Nephron progenitor cell (in vitro differentiated cells): ENCODE results near the gene SWSAP1.
"Not testable (repeated sequence)": the region's sequence is repeated elsewhere in the genome, so short reads cannot be mapped to it uniquely, and the experiment has no call there.

Experiments used
- DNase-seq: peaks from one replicate; pipeline ENCODE4 v3.0.0; 2021
- H3K27ac Mint-ChIP-seq: 2 replicates; pipeline ENCODE4 v1.8.0; 2021; ENCODE audit warnings: mild to moderate bottlenecking, moderate library complexity, mixed read lengths
- H3K27me3 Mint-ChIP-seq: 2 replicates; pipeline ENCODE4 v1.8.0; 2021; ENCODE audit warnings: mild to moderate bottlenecking, low read depth, mixed read lengths; ENCODE audit not compliant: poor library complexity
- H3K36me3 Mint-ChIP-seq: 2 replicates; pipeline ENCODE4 v1.8.0; 2021; ENCODE audit warnings: low read depth, mixed read lengths
- H3K4me1 Mint-ChIP-seq: 2 replicates; pipeline ENCODE4 v1.8.0; 2021; ENCODE audit warnings: mixed read lengths
- H3K4me3 Mint-ChIP-seq: 2 replicates; pipeline ENCODE4 v1.8.0; 2021; ENCODE audit warnings: mild to moderate bottlenecking, moderate library complexity, mixed read lengths
- H3K9me3 Mint-ChIP-seq: 2 replicates; pipeline ENCODE4 v1.8.0; 2021; ENCODE audit warnings: mild to moderate bottlenecking, moderate library complexity, mixed read lengths
- CTCF ChIP-seq: fragments of 200-600 bp; sonication (generic); IDR thresholded peaks from 2 replicates; pipeline ENCODE4 v1.5.0; 2021; ENCODE audit warnings: antibody characterized with exemption

SWSAP1 gene

GRCh38 chr19:11339254-11340098 lies 35.0 kb upstream of the SWSAP1 start, which contains the start of gene RAB3D:
RAB3D (minus strand) TSS chr19:11339657; CDS start chr19:11337399, 2,258 bp downstream.
- TF ChIP-seq CTCF = no peak
- peak; percentile 98 for DNase-seq
- Mint-ChIP-seq H3K27me3 (peaks cover 4% of the 10 kb centered on the region), H3K36me3 (peaks cover 40% of the 10 kb centered on the region), H3K27ac (no peak within 1 kb of the TSS), H3K4me3 (peak within 1 kb of the TSS; percentile 82), H3K4me1 (peaks cover 9% of the 10 kb centered on the region), H3K9me3 (no peaks in the 10 kb centered on the region)

GRCh38 chr19:11340099-11340467 lies 34.4 kb upstream of the SWSAP1 start:
- not testable (repeated sequence) for H3K9me3 Mint-ChIP-seq

GRCh38 chr19:11342429-11342828 lies 32.0 kb upstream of the SWSAP1 start:
- no peak for TF ChIP-seq CTCF
- peaks cover 6% of the 10 kb centered on the region for H3K27me3 Mint-ChIP-seq
- peaks cover 36% of the 10 kb centered on the region for H3K4me1 Mint-ChIP-seq
- no peak for DNase-seq
- no peaks in the 10 kb centered on the region for H3K9me3 Mint-ChIP-seq
- H3K27ac Mint-ChIP-seq = no peak overlapping the region
- no peak overlapping the region for H3K4me3 Mint-ChIP-seq
- H3K36me3 Mint-ChIP-seq = peaks cover 15% of the 10 kb centered on the region

More at GRCh38 chr19:11340099-11340467, 34.4 kb upstream of the SWSAP1 start:
- H3K4me1 Mint-ChIP-seq = peaks cover 13% of the 10 kb centered on the region
- H3K36me3 Mint-ChIP-seq = peaks cover 34% of the 10 kb centered on the region
- not testable (repeated sequence) for H3K27ac Mint-ChIP-seq, DNase-seq, H3K27me3 Mint-ChIP-seq
- peak overlapping the region; percentile 82 for H3K4me3 Mint-ChIP-seq

- DNase-seq = no peak
- peaks cover 9% of the 10 kb centered on the region for H3K9me3 Mint-ChIP-seq
These were observed 29.2 kb upstream of the SWSAP1 start for GRCh38 chr19:11345122-11345803.

GRCh38 chr19:11346104-11346940 lies 28.1 kb upstream of the SWSAP1 start, which contains the start of the genes CCDC159 and TMEM205:
CCDC159 (plus strand) TSS chr19:11346519; CDS start chr19:11346607, 88 bp downstream.
TMEM205 (minus strand) TSS chr19:11346268; CDS start chr19:11345619, 649 bp downstream.
- Mint-ChIP-seq H3K9me3 (peaks cover 9% of the 10 kb centered on the region), H3K36me3 (peaks cover 19% of the 10 kb centered on the region), H3K27me3 (peaks cover 4% of the 10 kb centered on the region), H3K4me1 (peaks cover 35% of the 10 kb centered on the region), H3K4me3 (peak within 1 kb of the TSS; percentile 97), H3K27ac (peak within 1 kb of the TSS; percentile 86)
- no peak for TF ChIP-seq CTCF
- DNase-seq = peak; percentile 97

More at GRCh38 chr19:11345122-11345803, 29.2 kb upstream of the SWSAP1 start:
- Mint-ChIP-seq H3K4me3 (peak overlapping the region; percentile 97), H3K36me3 (peaks cover 22% of the 10 kb centered on the region), H3K4me1 (peaks cover 33% of the 10 kb centered on the region), H3K27me3 (peaks cover 3% of the 10 kb centered on the region), H3K27ac (no peak overlapping the region)
- no peak for TF ChIP-seq CTCF
